Smooth muscle cell (in vitro differentiated cells): ENCODE measurements around the gene TPCN2. TPM values are rescaled to one million over a fixed set of nuclear protein-coding genes. Genes with fewer than 3 reads are reported as not detected.
"Not testable (repeated sequence)": the region's sequence is repeated elsewhere in the genome, so short reads cannot be mapped to it uniquely, and the experiment has no call there.

Experiments used
- DNase-seq: peaks from one replicate; lab custom pipeline; 2025; ENCODE audit not compliant: unreplicated experiment; lab: John Stamatoyannopoulos, UW
- H2AFZ ChIP-seq: fragments of 200-600 bp; sonication (generic); 2 replicates; pipeline ENCODE4 v1.6.0; 2016; ENCODE audit warnings: antibody characterized with exemption, low read depth, mild to moderate bottlenecking
- H3F3A ChIP-seq: fragments of 200-600 bp; sonication (generic); 2 replicates; pipeline ENCODE4 v1.6.0; 2017; ENCODE audit warnings: antibody characterized with exemption, low read depth
- H3K27ac ChIP-seq: fragments of 200-600 bp; sonication (generic); 2 replicates; pipeline ENCODE4 v1.5.1; 2016; ENCODE audit warnings: low read depth, mild to moderate bottlenecking
- H3K27me3 ChIP-seq: fragments of 200-600 bp; sonication (generic); 2 replicates; pipeline ENCODE4 v1.6.1; 2016; ENCODE audit warnings: low read depth, mild to moderate bottlenecking
- H3K36me3 ChIP-seq: fragments of 200-600 bp; sonication (generic); 2 replicates; pipeline ENCODE4 v1.5.1; 2016; ENCODE audit warnings: low read depth
- H3K4me1 ChIP-seq: fragments of 200-600 bp; sonication (generic); 2 replicates; pipeline ENCODE4 v1.5.1; 2016; ENCODE audit warnings: low read depth
- H3K4me2 ChIP-seq: fragments of 200-600 bp; sonication (generic); 2 replicates; pipeline ENCODE4 v1.6.0; 2016; ENCODE audit warnings: mild to moderate bottlenecking
- H3K4me3 ChIP-seq: fragments of 200-600 bp; sonication (generic); 2 replicates; pipeline ENCODE4 v1.5.1; 2016; ENCODE audit warnings: mild to moderate bottlenecking
- H3K79me2 ChIP-seq: fragments of 200-600 bp; sonication (generic); 2 replicates; pipeline ENCODE4 v1.6.0; 2016; ENCODE audit warnings: low read depth, mild to moderate bottlenecking
- H3K9ac ChIP-seq: fragments of 200-600 bp; sonication (generic); 2 replicates; pipeline ENCODE4 v1.6.0; 2016; ENCODE audit warnings: low read depth
- H3K9me3 ChIP-seq: fragments of 200-600 bp; sonication (generic); replicated peaks from 2 replicates; pipeline ENCODE4 v1.5.1; 2016; ENCODE audit warnings: low read depth
- H4K20me1 ChIP-seq: fragments of 200-600 bp; sonication (generic); 2 replicates; pipeline ENCODE4 v1.6.0; 2016; ENCODE audit warnings: low read depth
- WGBS: methylation state at CpG from one replicate; pipeline ENCODE4 v1.1.7; 2016; ENCODE audit warnings: low lambda C conversion rate; 5-methylcytosine and 5-hydroxymethylcytosine counted together
- polyA plus RNA-seq: library from polyadenylated mRNA; unstranded; fragments of >200 nt; fragmentation: Nextera tagmentation; extraction: Ambion mirVana; gene quantifications from 2 replicates; pipeline ENCODE4 v1.2.1, GENCODE V29; 2016
- total RNA-seq: library from RNA; depleted of rRNA; stranded (reverse); fragments of >200 nt; gene quantifications from 2 replicates; pipeline ENCODE4 v1.2.3, GENCODE V29; 2014
- TF ChIP-seq, protein P1 (sequence below): fragments of 200-600 bp; sonication (generic); IDR thresholded peaks from 2 replicates; pipeline ENCODE4 v1.5.1; 2017; ENCODE audit warnings: borderline replicate concordance, mild to moderate bottlenecking, antibody characterized with exemption; ENCODE audit not compliant: insufficient read depth, poor library complexity, severe bottlenecking

Gene TPCN2
- total and polyA plus RNA-seq, 2 experiments from 2014 or later = 7.4 to 10.5 TPM

DNA sequence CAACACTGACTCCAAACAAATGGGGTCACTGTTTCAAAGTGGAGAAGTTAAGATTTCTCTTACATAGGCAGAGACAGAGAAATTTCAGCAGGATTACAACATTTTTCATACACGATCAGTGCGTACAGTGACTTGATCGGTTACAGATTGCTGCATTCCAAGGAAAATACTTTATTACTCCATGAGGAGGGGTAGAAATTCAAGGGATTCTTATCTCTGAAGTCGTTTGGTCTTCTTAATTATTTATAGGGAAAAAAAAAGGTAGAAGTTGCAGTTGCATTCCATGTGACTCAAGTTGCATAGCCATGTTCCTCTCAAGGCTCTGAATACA is 96.3 kb downstream of the TPCN2 start:
- H3K27me3 ChIP-seq = no peaks in the 10 kb centered on the region
- 86% methylated on average over 4 of the region's 4 CpGs for WGBS
- H3K79me2 ChIP-seq = no peaks in the 10 kb centered on the region
- TF ChIP-seq, protein P1, sequence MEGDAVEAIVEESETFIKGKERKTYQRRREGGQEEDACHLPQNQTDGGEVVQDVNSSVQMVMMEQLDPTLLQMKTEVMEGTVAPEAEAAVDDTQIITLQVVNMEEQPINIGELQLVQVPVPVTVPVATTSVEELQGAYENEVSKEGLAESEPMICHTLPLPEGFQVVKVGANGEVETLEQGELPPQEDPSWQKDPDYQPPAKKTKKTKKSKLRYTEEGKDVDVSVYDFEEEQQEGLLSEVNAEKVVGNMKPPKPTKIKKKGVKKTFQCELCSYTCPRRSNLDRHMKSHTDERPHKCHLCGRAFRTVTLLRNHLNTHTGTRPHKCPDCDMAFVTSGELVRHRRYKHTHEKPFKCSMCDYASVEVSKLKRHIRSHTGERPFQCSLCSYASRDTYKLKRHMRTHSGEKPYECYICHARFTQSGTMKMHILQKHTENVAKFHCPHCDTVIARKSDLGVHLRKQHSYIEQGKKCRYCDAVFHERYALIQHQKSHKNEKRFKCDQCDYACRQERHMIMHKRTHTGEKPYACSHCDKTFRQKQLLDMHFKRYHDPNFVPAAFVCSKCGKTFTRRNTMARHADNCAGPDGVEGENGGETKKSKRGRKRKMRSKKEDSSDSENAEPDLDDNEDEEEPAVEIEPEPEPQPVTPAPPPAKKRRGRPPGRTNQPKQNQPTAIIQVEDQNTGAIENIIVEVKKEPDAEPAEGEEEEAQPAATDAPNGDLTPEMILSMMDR = no peak
- no peaks in the 10 kb centered on the region for H3F3A ChIP-seq
- no peak overlapping the region for H2AFZ ChIP-seq
- H3K9me3 ChIP-seq = peaks cover 6% of the 10 kb centered on the region
- H3K4me1 ChIP-seq = no peaks in the 10 kb centered on the region
- H4K20me1 ChIP-seq = no peaks in the 10 kb centered on the region
- no peak for DNase-seq
- no peaks in the 10 kb centered on the region for H3K36me3 ChIP-seq
- no peak overlapping the region for H3K4me2 ChIP-seq
- H3K4me3 ChIP-seq = no peak overlapping the region
- H3K27ac ChIP-seq = no peak overlapping the region
- H3K9ac ChIP-seq = no peak overlapping the region

DNA sequence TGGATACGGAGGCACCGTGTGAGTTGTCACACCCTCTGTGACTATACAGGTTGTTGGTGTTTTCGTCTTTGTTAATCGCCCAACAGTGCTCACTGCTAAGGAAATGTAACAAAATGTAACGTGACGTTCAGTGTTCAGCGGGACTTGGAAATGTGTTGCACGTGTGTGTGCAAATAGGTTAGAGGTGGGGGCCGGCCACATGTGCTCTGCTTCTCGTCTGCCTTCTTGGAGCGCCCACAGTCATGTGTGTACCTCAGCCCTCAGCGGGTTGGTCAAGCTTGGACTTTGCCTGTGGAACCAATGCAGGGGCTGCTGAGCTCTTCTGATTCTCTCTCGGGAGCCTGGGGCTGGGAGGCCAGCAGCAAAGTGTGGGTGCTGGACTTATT is 99.6 kb downstream of the TPCN2 start:
- 87% methylated on average over 13 of the region's 13 CpGs for WGBS
- no peak overlapping the region for H2AFZ ChIP-seq
- no peaks in the 10 kb centered on the region for H3F3A ChIP-seq
- no peak overlapping the region for H3K4me3 ChIP-seq
- no peak overlapping the region for H3K4me2 ChIP-seq
- no peaks in the 10 kb centered on the region for H3K79me2 ChIP-seq
- H3K27ac ChIP-seq = no peak overlapping the region
- no peak for DNase-seq
- peaks cover 14% of the 10 kb centered on the region for H3K4me1 ChIP-seq
- no peaks in the 10 kb centered on the region for H3K36me3 ChIP-seq
- H3K9me3 ChIP-seq = peaks cover 6% of the 10 kb centered on the region
- H3K27me3 ChIP-seq = no peaks in the 10 kb centered on the region
- H3K9ac ChIP-seq = no peak overlapping the region
- no peaks in the 10 kb centered on the region for H4K20me1 ChIP-seq
- TF ChIP-seq, protein P1 = no peak

DNA sequence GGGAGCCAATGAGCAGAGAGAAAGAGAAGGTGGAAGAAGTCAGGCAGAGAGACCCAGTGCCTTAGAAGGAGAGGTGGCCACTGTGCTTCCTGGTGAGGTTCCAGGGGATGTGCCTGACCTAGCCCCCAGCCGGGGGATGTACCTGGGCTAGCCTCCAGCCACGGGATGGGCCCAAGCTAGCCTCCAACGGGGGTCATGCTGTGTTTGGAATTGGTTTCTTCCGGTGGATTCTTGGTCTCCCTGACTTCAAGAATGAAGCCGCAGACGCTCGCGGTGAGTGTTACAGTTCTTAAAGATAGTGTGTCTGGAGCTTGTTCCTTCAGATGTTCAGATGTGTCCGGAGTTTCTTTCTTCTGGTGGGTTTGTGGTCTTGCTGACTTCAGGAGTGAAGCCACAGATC is 100.1 kb downstream of the TPCN2 start:
- no peaks in the 10 kb centered on the region for H3K36me3 ChIP-seq
- TF ChIP-seq, protein P1 = no peak
- 92% methylated on average over 9 of the region's 9 CpGs for WGBS
- no peaks in the 10 kb centered on the region for H3K27me3 ChIP-seq
- no peaks in the 10 kb centered on the region for H4K20me1 ChIP-seq
- DNase-seq = no peak
- no peak overlapping the region for H3K9ac ChIP-seq
- no peak overlapping the region for H3K4me2 ChIP-seq
- no peak overlapping the region for H3K4me3 ChIP-seq
- H3K4me1 ChIP-seq = peaks cover 14% of the 10 kb centered on the region
- no peak overlapping the region for H2AFZ ChIP-seq
- no peaks in the 10 kb centered on the region for H3F3A ChIP-seq
- H3K9me3 ChIP-seq = peaks cover 6% of the 10 kb centered on the region
- H3K27ac ChIP-seq = no peak overlapping the region
- no peaks in the 10 kb centered on the region for H3K79me2 ChIP-seq

DNA sequence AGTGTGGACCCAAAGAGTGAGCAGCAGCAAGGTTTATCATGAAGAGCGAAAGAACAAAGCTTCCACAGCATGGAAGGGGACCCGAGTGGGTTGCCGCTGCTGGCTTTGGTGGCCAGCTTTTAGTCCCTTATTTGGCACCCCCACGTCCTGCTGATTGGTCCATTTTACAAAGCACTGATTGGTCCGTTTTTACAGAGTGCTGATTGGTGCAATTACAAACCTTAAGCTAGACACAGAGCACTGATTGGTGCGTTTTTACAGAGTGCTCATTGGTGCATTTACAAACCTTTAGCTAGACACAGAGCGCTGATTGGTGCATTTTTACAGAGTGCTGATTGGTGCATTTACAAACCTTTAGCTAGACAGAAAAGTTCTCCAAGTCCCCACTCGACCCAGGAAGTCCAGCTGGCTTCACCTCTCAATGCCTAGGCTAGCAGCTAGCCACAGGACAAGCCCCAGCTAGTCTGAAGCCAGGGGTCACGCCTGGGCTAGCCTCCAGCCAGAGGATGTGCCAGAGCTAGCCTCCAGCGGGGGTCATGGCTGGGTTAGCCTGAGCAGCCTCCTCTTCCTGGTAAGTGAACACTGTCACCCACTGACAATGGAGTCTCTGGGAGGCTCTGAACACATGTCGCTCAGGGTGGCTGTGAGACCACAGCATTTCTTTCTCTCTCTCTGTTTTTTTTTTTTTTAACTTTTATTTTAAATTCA is 100.8 kb downstream of the TPCN2 start:
- H3K27me3 ChIP-seq, H3K36me3 ChIP-seq, H3K9me3 ChIP-seq, H2AFZ ChIP-seq, H4K20me1 ChIP-seq, DNase-seq, H3K4me2 ChIP-seq, H3K27ac ChIP-seq, H3K4me3 ChIP-seq, H3F3A ChIP-seq, H3K79me2 ChIP-seq, H3K9ac ChIP-seq: not testable (repeated sequence)
- 97% methylated on average over 11 of the region's 11 CpGs for WGBS
- peaks cover 14% of the 10 kb centered on the region for H3K4me1 ChIP-seq
